K562 (cell line): ENCODE results near the gene ZNF33A. TPM values are rescaled to one million over a fixed set of nuclear protein-coding genes. Genes with fewer than 3 reads are reported as not detected.

Experiments used
- ATAC-seq: fragments of 200-7000 bp; cut with Tn5 transposase; 3 replicates; pipeline ENCODE4 v1.9.1; 2020; ENCODE audit warnings: moderate library complexity
- BruUV-seq: library from RNA; stranded (reverse); fragments of 400-500 nt; replicated peaks from 2 replicates; lab custom pipeline; 2021; lab: Mats Ljungman, UMichigan
- CTCF ChIA-PET: fragments of 300-600 bp; formaldehyde crosslinking; extraction: SDS; loops from one replicate; lab custom pipeline; 2021; ENCODE audit warnings: low intra/inter-chr PET ratio; lab: Yijun Ruan, JAX
- POLR2A ChIA-PET: fragments of 300-600, 350-650 bp; sonication (Branson Sonifier 250); formaldehyde crosslinking; extraction: SDS; loops from one replicate; lab custom pipeline; 2021; ENCODE audit warnings: antibody characterized with exemption, inconsistent platforms; lab: Yijun Ruan, JAX
- DNase-seq, 4 experiments: peaks; one replicate each; pipeline versions ENCODE4 v3.0.0 to v3.0.0-alpha.2; 2011 to 2018; ENCODE audit warnings: low spot score in 3 of 4, mixed read lengths in 3 of 4; ENCODE audit errors: extremely low read depth in 1 of 4
- FAIRE-seq: peaks from 2 replicates; lab custom pipeline; 2011; peaks lifted over from hg19 to GRCh38; lab: Jason Lieb, UNC
- H2AFZ ChIP-seq: 2 replicates; pipeline ENCODE4 v1.6.0; 2011; ENCODE audit warnings: low read depth, low read length, control low read depth, inconsistent platforms
- H3K27ac ChIP-seq: fragments of 200-600 bp; 3 replicates; pipeline ENCODE4 v1.8.0; 2011; ENCODE audit warnings: low read depth, mild to moderate bottlenecking, control low read depth, inconsistent platforms, low read length, moderate library complexity, mixed read lengths; ENCODE audit errors: extremely low read depth
- H3K27me3 ChIP-seq, 2 experiments: fragments of 300-600 bp in 1 of 2; 2 replicates in 1 of 2; 3 replicates in 1 of 2; pipeline versions ENCODE4 v1.6.0 to v1.8.0; 2011; ENCODE audit warnings: inconsistent platforms in 2 of 2, low read length in 2 of 2, mild to moderate bottlenecking in 1 of 2, mixed read lengths in 1 of 2, moderate library complexity in 1 of 2; ENCODE audit not compliant: control insufficient read depth in 2 of 2, insufficient read depth in 2 of 2
- H3K36me3 ChIP-seq: fragments of 300-600 bp; 3 replicates; pipeline ENCODE4 v1.8.0; 2011; ENCODE audit warnings: mild to moderate bottlenecking, low read length, inconsistent platforms; ENCODE audit not compliant: control insufficient read depth, insufficient read depth
- H3K4me1 ChIP-seq, 2 experiments: fragments of 200-600 bp in 1 of 2; replicated peaks in 1 of 2; 2 replicates in 1 of 2; 3 replicates in 1 of 2; pipeline versions ENCODE4 v1.5.1 to v1.8.0; 2011; ENCODE audit warnings: inconsistent platforms in 2 of 2, low read length in 2 of 2, mild to moderate bottlenecking in 1 of 2, mixed read lengths in 1 of 2, moderate library complexity in 1 of 2; ENCODE audit not compliant: control insufficient read depth in 2 of 2, insufficient read depth in 2 of 2
- H3K4me2 ChIP-seq: 2 replicates; pipeline ENCODE4 v1.6.1; 2011; ENCODE audit warnings: low read length, control low read depth, inconsistent platforms, mixed read lengths; ENCODE audit not compliant: insufficient read depth
- H3K4me3 ChIP-seq: fragments of 200-600 bp; sonication (generic), shearing (Covaris generic); 2 replicates; pipeline ENCODE4 v1.5.1; 2016; ENCODE audit warnings: control low read depth, inconsistent platforms
- H3K79me2 ChIP-seq: fragments of 200-600 bp; 3 replicates; pipeline ENCODE4 v1.8.0; 2011; ENCODE audit warnings: low read length, inconsistent platforms; ENCODE audit not compliant: control insufficient read depth, insufficient read depth
- H3K9ac ChIP-seq, 2 experiments: 2 replicates each; pipeline versions ENCODE4 v1.6.0 to v1.6.1; 2011; ENCODE audit warnings: low read depth in 2 of 2, low read length in 2 of 2, control low read depth in 1 of 2, inconsistent platforms in 1 of 2, mild to moderate bottlenecking in 1 of 2, mixed read lengths in 1 of 2; ENCODE audit not compliant: insufficient read depth in 1 of 2
- H3K9me1 ChIP-seq: one replicate; pipeline ENCODE4 v1.6.0; 2011; ENCODE audit warnings: inconsistent platforms, mild to moderate bottlenecking, low read length, moderate library complexity; ENCODE audit not compliant: control insufficient read depth, insufficient read depth
- H3K9me3 ChIP-seq: replicated peaks from 2 replicates; pipeline ENCODE4 v1.5.1; 2011; ENCODE audit warnings: low read depth, low read length, inconsistent platforms; ENCODE audit not compliant: control insufficient read depth, insufficient read depth
- H4K20me1 ChIP-seq: replicated peaks from 2 replicates; pipeline ENCODE4 v1.6.1; 2011; ENCODE audit warnings: low read length, inconsistent platforms, mixed read lengths; ENCODE audit not compliant: control insufficient read depth, insufficient read depth
- BHLHE40 ChIP-seq: IDR thresholded peaks from 2 replicates; pipeline ENCODE4 v1.6.1; 2011; ENCODE audit warnings: low read length, improper control_type of control experiment
- CREB1 ChIP-seq, 2 experiments: sonication (generic) in 1 of 2; formaldehyde crosslinking in 1 of 2; IDR thresholded peaks; 2 replicates each; pipeline versions ENCODE4 v1.6.1 to v1.8.0; 2012 to 2022; ENCODE audit warnings: inconsistent platforms in 1 of 2, mild to moderate bottlenecking in 1 of 2, missing genetic modification reagents in 1 of 2, moderate library complexity in 1 of 2
- PCBP2 ChIP-seq: fragments of 200-400 bp; formaldehyde crosslinking; IDR thresholded peaks from 2 replicates; pipeline ENCODE4 v1.6.1; 2018; ENCODE audit warnings: low read length, low read depth, mild to moderate bottlenecking, moderate library complexity; ENCODE audit not compliant: poor library complexity, severe bottlenecking
- RAD21 ChIP-seq, 2 experiments: fragments of 250-450 bp in 1 of 2; fragments of 450-650 bp in 1 of 2; sonication (Bioruptor Pico) in 1 of 2; formaldehyde crosslinking in 1 of 2; IDR thresholded peaks in 1 of 2; conservative IDR thresholded peaks in 1 of 2; 2 replicates each; pipeline versions ENCODE4 v1.4.0 to v1.8.0; 2020 to 2022; ENCODE audit warnings: mild to moderate bottlenecking in 2 of 2, moderate library complexity in 1 of 2
- SAFB ChIP-seq: fragments of 200-400 bp; formaldehyde crosslinking; IDR thresholded peaks from 2 replicates; pipeline ENCODE4 v1.6.1; 2017; ENCODE audit warnings: low read depth, low read length, borderline replicate concordance
- SRSF9 ChIP-seq: fragments of 200-400 bp; formaldehyde crosslinking; IDR thresholded peaks from 2 replicates; pipeline ENCODE4 v1.6.1; 2017; ENCODE audit warnings: low read depth, low read length, borderline replicate concordance
- ZNF75A ChIP-seq: fragments of 450-650 bp; formaldehyde crosslinking; IDR thresholded peaks from 2 replicates; pipeline ENCODE4 v1.4.0; 2020; ENCODE audit warnings: mild to moderate bottlenecking
- in situ Hi-C: fragments of 300-500 bp; cut with MboI; formaldehyde crosslinking; loops from 4 replicates; pipeline ENCODE4 v1.15.0; 2018; ENCODE audit warnings: inconsistent platforms, mixed read lengths
- intact Hi-C: fragments of 100-400 bp; cut with micrococcal nuclease; formaldehyde crosslinking; loops from 2 replicates; pipeline ENCODE4 v1.14.2; 2022
- polyA plus RNA-seq, 8 experiments: library from polyadenylated mRNA; depleted of rRNA in 4 of 8; stranded (reverse) in 5 of 8; unstranded in 3 of 8; fragments of >200 nt; fragmentation: Nextera tagmentation in 2 of 8; fragmentation: Illumina TruSeq in 1 of 8; extraction: Ambion mirVana in 2 of 8; extraction: Trizol in 1 of 8; gene quantifications; 2 replicates each; pipeline versions ENCODE4 v1.2.1 to v1.2.3, GENCODE V29; 2011 to 2014; ENCODE audit warnings: inconsistent platforms in 1 of 8, missing spikeins in 1 of 8
- total RNA-seq, 7 experiments: library from RNA; depleted of rRNA in 6 of 7; stranded (reverse); fragments of >200 nt in 6 of 7; fragmentation: Illumina TruSeq in 2 of 7; extraction: Trizol in 2 of 7; gene quantifications; 2 replicates each; pipeline versions ENCODE4 v1.2.1 to v1.2.3, GENCODE V29; 2011 to 2021; ENCODE audit warnings: low replicate concordance in 1 of 7
- TF ChIP-seq, protein P1 (sequence below): sonication (generic); formaldehyde crosslinking; IDR thresholded peaks from 2 replicates; pipeline ENCODE4 v1.8.1; 2023; ENCODE audit warnings: missing genetic modification reagents, mild to moderate bottlenecking, borderline replicate concordance

The ZNF33A gene
- total and polyA plus RNA-seq, 9 of the 15 experiments (the other 6 are each of a cell fraction or from before 2014, with no cell fraction given) = 8.1 to 27.5 (median 16.4) TPM

DNA sequence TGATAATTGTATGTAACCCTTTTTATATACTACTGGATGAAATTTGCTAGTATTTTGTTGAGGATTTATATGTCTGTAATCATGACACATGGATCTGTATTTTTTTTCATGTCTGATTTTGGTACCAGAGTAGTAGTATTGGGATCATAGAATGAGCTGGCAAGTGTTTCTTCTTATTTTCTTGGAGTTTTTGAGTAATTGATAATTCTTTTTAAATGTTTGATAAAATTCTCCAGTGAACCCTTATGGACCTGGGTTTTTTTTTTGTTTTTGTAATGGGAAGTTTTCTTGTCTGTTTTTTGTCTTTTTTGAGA, 28.4 kb downstream of the ZNF33A start:
- BruUV-seq = no TSS peak
- H3K4me2 ChIP-seq = no peak overlapping the region
- ChIA-PET CTCF (no interaction called here), POLR2A (no interaction called here)
- TF ChIP-seq ZNF75A (no peak), BHLHE40 (no peak), SRSF9 (no peak), SAFB (no peak), RAD21 (CRISPR knock-in tag; conservative IDR thresholded peaks at IDR 0.05 in 1 of 2, IDR thresholded peaks at IDR 0.05 in 1 of 2) (no peak), CREB1 (IDR thresholded peaks at IDR 0.05) (no peak), CREB1 (CRISPR knock-in tag; IDR thresholded peaks at IDR 0.05) (no peak), PCBP2 (no peak)
- TF ChIP-seq, protein P1, sequence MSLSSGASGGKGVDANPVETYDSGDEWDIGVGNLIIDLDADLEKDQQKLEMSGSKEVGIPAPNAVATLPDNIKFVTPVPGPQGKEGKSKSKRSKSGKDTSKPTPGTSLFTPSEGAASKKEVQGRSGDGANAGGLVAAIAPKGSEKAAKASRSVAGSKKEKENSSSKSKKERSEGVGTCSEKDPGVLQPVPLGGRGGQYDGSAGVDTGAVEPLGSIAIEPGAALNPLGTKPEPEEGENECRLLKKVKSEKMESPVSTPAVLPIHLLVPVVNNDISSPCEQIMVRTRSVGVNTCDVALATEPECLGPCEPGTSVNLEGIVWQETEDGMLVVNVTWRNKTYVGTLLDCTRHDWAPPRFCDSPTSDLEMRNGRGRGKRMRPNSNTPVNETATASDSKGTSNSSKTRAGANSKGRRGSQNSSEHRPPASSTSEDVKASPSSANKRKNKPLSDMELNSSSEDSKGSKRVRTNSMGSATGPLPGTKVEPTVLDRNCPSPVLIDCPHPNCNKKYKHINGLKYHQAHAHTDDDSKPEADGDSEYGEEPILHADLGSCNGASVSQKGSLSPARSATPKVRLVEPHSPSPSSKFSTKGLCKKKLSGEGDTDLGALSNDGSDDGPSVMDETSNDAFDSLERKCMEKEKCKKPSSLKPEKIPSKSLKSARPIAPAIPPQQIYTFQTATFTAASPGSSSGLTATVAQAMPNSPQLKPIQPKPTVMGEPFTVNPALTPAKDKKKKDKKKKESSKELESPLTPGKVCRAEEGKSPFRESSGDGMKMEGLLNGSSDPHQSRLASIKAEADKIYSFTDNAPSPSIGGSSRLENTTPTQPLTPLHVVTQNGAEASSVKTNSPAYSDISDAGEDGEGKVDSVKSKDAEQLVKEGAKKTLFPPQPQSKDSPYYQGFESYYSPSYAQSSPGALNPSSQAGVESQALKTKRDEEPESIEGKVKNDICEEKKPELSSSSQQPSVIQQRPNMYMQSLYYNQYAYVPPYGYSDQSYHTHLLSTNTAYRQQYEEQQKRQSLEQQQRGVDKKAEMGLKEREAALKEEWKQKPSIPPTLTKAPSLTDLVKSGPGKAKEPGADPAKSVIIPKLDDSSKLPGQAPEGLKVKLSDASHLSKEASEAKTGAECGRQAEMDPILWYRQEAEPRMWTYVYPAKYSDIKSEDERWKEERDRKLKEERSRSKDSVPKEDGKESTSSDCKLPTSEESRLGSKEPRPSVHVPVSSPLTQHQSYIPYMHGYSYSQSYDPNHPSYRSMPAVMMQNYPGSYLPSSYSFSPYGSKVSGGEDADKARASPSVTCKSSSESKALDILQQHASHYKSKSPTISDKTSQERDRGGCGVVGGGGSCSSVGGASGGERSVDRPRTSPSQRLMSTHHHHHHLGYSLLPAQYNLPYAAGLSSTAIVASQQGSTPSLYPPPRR (CRISPR knock-in tag) = no peak
- no peak for ATAC-seq
- FAIRE-seq = no peak
- no peaks in the 10 kb centered on the region for H3K4me1 ChIP-seq
- DNase-seq = no peak
- in situ Hi-C loops (no loop called here), intact Hi-C loops (no loop called here)
- H3K9ac ChIP-seq = no peak overlapping the region
- H3K9me1 ChIP-seq = no peaks in the 10 kb centered on the region
- H3K27ac ChIP-seq = no peak overlapping the region
- H2AFZ ChIP-seq = no peak overlapping the region
- H3K36me3 ChIP-seq = peaks cover 18% of the 10 kb centered on the region
- no peaks in the 10 kb centered on the region for H4K20me1 ChIP-seq
- no peaks in the 10 kb centered on the region for H3K27me3 ChIP-seq
- H3K79me2 ChIP-seq = no peaks in the 10 kb centered on the region
- H3K4me3 ChIP-seq = no peak overlapping the region
- no peaks in the 10 kb centered on the region for H3K9me3 ChIP-seq
